ENCODE measurements around the gene CEACAM18.
"Not testable (repeated sequence)": the region's sequence is repeated elsewhere in the genome, so short reads cannot be mapped to it uniquely, and the experiment has no call there.

CEACAM18 gene

GRCh38 chr19:51462276-51462675 lies 16.1 kb upstream of the CEACAM18 start:
- no peak for DNase-seq

DNA sequence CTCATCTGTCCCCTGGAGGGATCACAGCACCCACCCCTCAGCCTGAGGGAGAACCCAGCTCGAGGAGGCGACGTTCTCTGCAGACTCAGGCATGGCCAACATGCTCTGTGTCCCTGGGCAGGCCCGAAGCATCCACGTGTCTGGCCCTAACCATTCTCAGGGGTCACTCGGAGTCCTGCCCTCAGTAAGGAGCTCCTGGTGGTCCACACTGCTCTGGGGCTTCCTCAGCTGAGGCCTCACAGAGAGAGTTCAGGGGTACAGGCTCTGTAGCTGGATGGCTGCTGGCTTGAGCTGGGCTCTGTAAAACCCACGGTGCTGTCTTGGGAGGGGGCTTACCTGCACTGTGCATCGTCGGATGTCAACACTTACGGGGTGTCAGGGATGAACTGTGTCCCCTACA lies 15.7 kb upstream of the CEACAM18 start:
- no peak for DNase-seq

DNA sequence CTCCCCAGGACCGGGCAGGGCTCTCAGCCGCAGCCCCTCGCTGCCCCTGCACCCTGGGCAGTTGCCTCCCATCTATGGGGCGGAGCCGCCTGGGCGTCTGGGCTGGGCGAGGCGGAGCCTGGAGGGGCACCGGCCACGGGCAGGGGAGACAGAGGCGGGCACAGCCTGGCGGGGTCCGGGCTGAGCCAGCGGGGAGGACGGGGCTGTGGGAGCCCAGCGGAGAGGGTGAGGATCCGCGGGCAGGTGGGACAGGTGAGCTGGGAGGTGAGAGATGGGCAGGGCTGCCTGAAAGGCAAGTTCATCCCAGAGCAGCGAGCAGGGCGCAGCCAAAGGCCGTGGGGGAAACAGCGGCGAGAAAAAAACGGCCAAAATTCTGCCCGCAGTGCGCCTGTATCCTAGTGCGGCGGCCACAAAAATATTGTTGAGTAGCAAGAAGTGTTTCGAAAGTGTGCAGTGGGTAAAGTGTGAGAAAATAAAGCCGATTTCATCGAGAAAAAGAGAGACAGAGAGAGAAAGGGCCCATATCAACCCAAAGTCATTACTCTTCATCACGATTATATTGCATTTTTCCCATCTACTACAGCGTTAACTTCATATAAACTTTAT lies 14.3 kb upstream of the CEACAM18 start:
- not testable (repeated sequence) for DNase-seq

DNA sequence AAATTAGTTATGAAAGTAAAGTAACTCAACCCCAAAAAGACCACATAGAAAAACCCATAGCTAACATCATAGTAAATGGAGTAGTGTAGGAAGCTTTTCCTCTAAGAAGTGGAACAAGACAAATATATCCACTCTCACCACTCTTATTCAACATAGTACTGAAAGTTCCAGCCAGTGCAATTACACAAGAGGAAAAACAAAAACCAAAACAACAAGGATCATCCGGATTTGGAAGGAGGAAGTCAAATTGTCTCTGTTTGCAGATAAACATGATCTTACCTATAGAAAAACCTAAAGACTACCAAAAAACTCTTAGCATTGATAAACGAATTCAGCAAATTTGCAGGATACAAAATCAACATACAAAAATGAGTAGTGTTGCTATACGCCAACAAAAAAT lies 11.6 kb upstream of the CEACAM18 start:
- no peak for DNase-seq

GRCh38 chr19:51467864-51468544 lies 10.3 kb upstream of the CEACAM18 start:
- DNase-seq = no peak

DNA sequence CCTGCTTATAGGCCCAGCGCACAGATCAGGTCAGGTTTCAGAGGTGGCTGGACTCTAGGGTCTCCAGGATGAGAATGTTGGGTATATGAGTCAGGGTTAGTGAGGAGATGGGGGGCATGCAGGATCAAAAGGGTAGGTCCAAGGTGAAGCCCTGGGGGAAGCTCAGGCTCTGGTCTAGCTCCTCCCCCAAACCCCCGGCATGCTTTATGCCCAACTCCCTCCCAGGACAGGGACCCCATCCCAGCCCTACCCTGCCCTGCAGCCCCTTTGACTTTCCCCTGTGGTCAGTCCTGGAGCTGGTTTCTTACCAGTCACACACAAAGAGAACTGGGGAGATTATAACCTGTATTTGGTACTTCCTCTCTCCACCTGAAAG lies 9.8 kb upstream of the CEACAM18 start:
- no peak for DNase-seq

- DNase-seq = no peak
Measured at GRCh38 chr19:51469162-51469561, 9.2 kb upstream of the CEACAM18 start.

DNA sequence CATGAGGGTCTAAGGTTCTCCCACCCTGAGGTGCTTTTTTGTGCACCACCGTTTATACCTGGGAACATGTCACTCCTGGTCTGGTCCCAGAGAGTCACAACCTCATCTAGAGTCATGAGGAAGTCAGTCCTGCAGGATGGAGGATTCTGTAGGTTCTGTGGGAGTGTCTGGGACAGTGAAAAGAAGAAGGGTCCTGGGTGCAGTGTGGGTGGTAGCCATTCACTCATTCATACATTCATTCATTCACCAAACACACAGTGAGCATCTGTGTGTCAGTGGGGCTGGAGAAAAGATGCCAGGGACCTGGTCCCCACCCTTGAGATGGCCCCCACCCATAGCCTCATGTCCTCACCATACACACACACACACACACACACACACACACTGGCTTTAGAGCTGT lies 8.7 kb upstream of the CEACAM18 start:
- DNase-seq = no peak

DNA sequence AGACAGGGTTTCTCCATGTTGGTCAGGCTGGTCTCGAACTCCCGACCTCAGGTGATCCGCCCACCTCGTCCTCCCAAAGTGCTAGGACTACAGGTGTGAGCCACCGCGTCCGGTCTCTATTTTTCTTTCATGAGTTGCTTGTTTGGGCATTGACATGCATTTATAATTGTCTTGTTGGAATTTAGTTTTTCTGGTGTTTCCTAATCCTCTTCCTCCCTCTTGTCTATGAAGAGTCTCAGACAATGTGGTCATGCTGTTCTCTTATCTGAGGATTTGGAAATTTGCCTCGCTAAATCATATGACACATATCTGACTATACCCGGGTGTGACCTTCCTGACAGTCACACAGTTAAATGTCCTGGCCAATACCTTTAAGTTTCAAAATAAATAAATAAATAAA lies 7.4 kb upstream of the CEACAM18 start:
- DNase-seq = no peak

- DNase-seq = no peak
Measured at GRCh38 chr19:51471527-51471926, 6.8 kb upstream of the CEACAM18 start.

DNA sequence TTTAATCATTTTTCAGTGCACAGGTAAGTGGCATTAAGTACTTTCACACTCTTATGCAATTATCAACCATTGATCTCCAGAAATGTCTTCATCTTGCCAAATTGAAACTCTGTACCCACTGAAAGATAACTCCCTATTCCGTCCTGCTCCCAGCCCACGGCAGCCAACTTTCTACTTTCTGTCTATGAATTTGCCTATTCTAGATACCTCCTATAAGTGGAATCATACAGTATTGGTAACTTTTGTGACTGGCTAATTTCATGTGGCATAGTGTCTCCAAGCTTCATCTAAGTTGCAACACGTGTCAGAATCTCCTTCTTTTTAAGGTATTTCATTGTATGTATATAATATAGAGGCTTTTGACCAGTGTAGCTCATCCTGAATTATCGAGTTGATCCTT lies 5.7 kb upstream of the CEACAM18 start:
- DNase-seq = no peak

- no peak for DNase-seq
Measured at GRCh38 chr19:51473009-51473707, 5.2 kb upstream of the CEACAM18 start.

DNA sequence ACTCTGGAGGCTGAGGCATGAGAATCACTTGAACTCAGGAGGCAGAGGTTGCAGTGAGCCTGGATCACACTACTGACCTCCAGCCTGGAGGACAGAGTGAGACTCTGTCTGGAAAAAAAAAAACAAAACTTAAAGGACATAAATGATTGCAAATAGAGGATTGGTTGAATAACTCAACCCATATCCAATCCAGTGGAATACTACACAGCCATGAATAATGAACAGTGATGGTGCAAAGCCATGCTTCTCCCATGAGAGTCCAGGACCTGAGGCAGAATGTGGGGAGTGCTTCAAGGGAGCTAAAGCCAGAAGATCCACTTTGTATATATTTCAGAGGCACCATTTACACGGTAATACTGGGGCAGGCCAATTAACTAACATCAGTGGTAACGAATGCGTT lies 2.2 kb upstream of the CEACAM18 start:
- no peak for DNase-seq

GRCh38 chr19:51477344-51477743 lies 995 bp upstream of the CEACAM18 start:
- no peak for DNase-seq

DNA sequence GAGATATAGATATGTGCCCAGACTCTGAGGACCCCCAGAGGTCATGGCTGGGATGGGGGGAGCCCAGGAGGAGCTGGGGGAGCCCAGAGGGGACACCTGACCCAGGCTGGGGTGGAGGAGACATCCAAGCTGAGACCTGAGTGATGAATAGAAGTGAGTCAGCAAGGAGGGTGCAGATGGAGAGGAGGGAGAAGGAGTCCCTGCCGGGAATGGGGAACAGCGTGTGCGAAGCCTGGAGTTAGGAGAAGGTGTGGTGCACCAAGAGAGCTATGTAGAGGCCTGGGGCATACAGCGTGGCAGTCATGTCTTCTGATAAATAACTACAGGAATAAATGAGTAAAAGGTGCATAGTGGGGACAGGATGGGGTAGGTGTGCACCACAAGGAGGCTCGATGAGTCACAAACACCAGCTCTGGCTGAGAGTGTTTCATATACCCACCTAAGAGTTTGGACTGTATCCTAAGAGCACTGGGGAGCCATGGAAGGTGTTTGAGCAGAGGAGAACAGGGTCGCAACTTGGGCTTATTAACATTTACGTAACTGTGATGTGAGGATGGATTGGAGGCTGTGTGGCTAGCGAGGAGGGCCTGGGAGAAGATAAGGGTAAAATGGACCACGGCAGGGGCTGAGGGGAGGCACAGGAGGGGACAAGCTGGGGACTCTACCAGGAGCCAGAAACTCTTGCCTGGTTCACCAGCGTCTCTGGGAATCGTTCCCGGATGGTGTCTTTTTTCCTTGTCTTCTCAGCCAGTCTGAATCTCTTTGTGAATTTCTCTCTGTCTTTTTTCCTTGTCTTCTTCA lies 1.4 kb downstream of the CEACAM18 start:
- no peak for DNase-seq

DNA sequence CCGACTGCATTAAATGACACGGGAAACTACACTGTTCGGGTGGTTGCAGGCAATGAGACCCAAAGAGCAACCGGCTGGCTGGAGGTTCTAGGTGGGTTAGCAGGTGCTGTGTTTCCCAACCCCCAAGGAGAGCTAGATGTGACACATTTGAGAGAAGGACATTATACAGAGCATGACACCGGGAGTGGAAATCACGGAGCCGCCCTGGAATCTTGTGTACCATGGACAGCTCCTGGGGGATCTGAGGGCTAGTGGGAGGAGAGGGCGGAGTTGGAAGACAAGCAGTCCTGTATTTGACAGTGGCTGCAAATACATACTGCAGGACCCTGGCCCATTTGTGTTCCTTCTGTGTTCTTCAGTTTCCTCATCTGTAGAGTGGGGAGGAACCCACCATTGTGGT lies 2.3 kb downstream of the CEACAM18 start:
- DNase-seq = no peak

GRCh38 chr19:51485960-51486660 lies 7.8 kb downstream of the CEACAM18 start:
- no peak for DNase-seq

DNA sequence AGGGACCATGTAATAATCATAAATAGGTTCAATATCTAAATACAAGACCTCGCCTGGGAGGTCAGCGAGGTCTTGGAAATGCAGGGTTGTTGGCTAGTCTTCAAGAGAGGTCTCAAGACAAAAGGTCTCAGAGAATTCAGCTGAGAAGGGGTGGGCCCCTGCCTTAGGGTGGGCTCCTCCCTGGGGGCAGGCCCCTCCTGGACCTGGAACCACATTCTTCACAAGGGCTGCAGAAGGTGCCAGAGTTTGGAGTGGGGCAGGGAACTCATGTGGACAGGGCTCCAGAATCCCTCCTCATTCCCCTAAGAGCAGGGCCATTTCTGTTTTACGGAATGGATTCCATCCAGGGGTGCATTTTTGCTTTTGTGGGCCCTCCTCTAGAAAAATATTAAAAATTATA lies 10.2 kb downstream of the CEACAM18 start:
- no peak for DNase-seq

GRCh38 chr19:51489113-51489512 lies 10.8 kb downstream of the CEACAM18 start:
- no peak for DNase-seq

DNA sequence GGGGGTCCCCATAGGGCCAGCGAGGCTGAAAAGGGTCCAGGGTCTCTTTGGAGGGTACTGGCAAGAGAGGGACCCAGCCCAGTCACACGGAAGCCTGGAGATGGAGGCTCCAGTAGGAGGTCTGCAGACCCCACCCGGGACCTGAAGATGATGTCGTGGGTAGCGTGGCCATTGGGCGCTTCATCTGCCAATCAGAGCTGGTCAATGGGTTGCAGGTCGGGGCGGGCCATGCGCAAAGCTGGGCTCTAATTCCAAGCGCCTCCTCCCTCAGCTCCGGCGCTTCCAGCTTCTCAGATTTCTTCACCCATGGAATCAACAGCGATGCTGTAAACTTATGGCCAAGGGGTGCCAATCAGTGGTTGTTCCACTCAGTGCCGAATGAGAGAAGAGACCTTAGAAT lies 12.3 kb downstream of the CEACAM18 start:
- no peak for DNase-seq

DNA sequence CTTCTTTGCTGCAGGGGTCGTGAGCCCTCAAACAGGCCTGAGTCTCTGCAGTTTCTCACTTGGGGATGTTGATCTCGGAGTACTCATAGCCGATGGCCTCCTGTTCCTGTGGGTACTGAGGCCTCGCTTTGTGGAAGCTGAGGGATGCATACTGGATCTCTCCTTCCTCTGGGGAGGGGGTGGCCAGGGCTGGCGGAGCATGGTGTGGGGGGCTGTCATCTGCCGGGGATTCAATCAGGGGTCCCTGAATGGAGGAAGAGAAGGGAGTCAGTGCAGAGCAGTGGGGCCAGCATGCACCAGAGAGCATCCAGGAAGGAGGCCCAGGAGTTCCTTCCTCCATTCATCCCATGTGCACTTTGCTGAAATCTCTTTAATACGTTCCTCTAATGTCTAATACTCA lies 13.2 kb downstream of the CEACAM18 start:
- no peak for DNase-seq

GRCh38 chr19:51493776-51494175 lies 15.4 kb downstream of the CEACAM18 start:
- DNase-seq = no peak

GRCh38 chr19:51497666-51498065 lies 19.3 kb downstream of the CEACAM18 start:
- no peak for DNase-seq

Measured in activated gamma-delta T cell (primary cell).